Left lung (tissue), 10 donors: ENCODE data around the gene IGSF9. TPM values are rescaled to one million over a fixed set of nuclear protein-coding genes. Genes with fewer than 3 reads are reported as not detected.

Experiments
- ATAC-seq: fragments of 200-7000 bp; cut with Tn5 transposase; one replicate; pipeline ENCODE4 v1.9.1; 2020; ENCODE audit warnings: moderate library complexity
- DNase-seq, 4 donors: peaks; one replicate each; pipeline ENCODE4 v3.0.0-alpha.2; 2013 to 2020
- H3K27ac ChIP-seq, 2 donors: fragments of 200-600 bp; sonication (generic) in 1 of 2; one replicate each; pipeline versions ENCODE4 v1.5.0 to v1.8.0; 2020 to 2021
- H3K27me3 ChIP-seq, 2 donors: fragments of 200-600 bp; sonication (generic) in 1 of 2; one replicate each; pipeline versions ENCODE4 v1.5.0 to v1.8.0; 2020 to 2021
- H3K36me3 ChIP-seq, 2 donors: fragments of 200-600 bp; sonication (generic) in 1 of 2; one replicate each; pipeline versions ENCODE4 v1.5.0 to v1.8.0; 2020 to 2021
- H3K4me1 ChIP-seq, 2 donors: fragments of 200-600 bp; one replicate each; pipeline ENCODE4 v1.8.0; 2021
- H3K4me3 ChIP-seq, 2 donors: fragments of 200-600 bp; sonication (generic) in 1 of 2; one replicate each; pipeline versions ENCODE4 v1.5.0 to v1.8.0; 2020 to 2021; ENCODE audit warnings: mild to moderate bottlenecking in 1 of 2
- H3K9me3 ChIP-seq, 2 donors: fragments of 200-600 bp; sonication (generic) in 1 of 2; one replicate each; pipeline versions ENCODE4 v1.5.0 to v1.8.0; 2020 to 2021
- CTCF ChIP-seq, 2 donors: fragments of 200-600 bp; sonication (generic) in 1 of 2; IDR thresholded peaks; one replicate each; pipeline versions ENCODE4 v1.5.0 to v1.8.0; 2021; ENCODE audit warnings: antibody characterized with exemption in 2 of 2
- intact Hi-C, 2 donors: fragments of 100-400 bp; cut with DNase I; formaldehyde crosslinking; loops; one replicate each; pipeline versions ENCODE4 v1.11.2 to v1.14.2; 2022
- polyA plus RNA-seq, 6 donors: library from polyadenylated mRNA; unstranded; fragments of 120-200 nt; gene quantifications; one replicate each; pipeline ENCODE4 v1.2.1, GENCODE V29; 2013; ENCODE audit not compliant: insufficient read length in 6 of 6
- total RNA-seq, 2 donors: library from RNA; stranded (reverse); fragmentation: NEBNext Ultra II Directional; extraction: Animal tissue kit (Norgen Biotek cat#: 25700); gene quantifications; one replicate each; pipeline ENCODE4 v1.2.1, GENCODE V29; 2021
- donor health status: DM: no; HTN: yes; CAD: no.
- donor health status: DM: no; HTN: no; CAD: no.

The IGSF9 gene
- total and polyA plus RNA-seq, 8 donors, result 2.8 to 16.9 (median 13.6) TPM

GRCh38 chr1:159986531-159986930, 41.1 kb upstream of the IGSF9 start:
- peaks cover 0 to 14% of the 10 kb centered on the region in 2 donors for H3K27me3 ChIP-seq
- no peaks in the 10 kb centered on the region for H3K36me3 ChIP-seq
- intact Hi-C loops, result no loop called here
- H3K4me3 ChIP-seq, result no peak overlapping the region
- DNase-seq (no peak), ATAC-seq (no peak)
- no peaks in the 10 kb centered on the region for H3K4me1 ChIP-seq
- H3K9me3 ChIP-seq, result no peaks in the 10 kb centered on the region
- TF ChIP-seq CTCF (IDR thresholded peaks at IDR 0.05), result no peak
- no peak overlapping the region for H3K27ac ChIP-seq

GRCh38 chr1:159986093-159986492, 40.7 kb upstream of the IGSF9 start:
- H3K27me3 ChIP-seq, result peaks cover 0 to 14% of the 10 kb centered on the region in 2 donors
- no peak for DNase-seq
- intact Hi-C loops, result no loop called here
- no peak overlapping the region for H3K4me3 ChIP-seq
- TF ChIP-seq CTCF (IDR thresholded peaks at IDR 0.05), result no peak
- H3K27ac ChIP-seq, result no peak overlapping the region
- no peaks in the 10 kb centered on the region for H3K4me1 ChIP-seq
- ATAC-seq, result no peak
- H3K9me3 ChIP-seq, result no peaks in the 10 kb centered on the region
- H3K36me3 ChIP-seq, result no peaks in the 10 kb centered on the region

GRCh38 chr1:159985473-159985872, 40.1 kb upstream of the IGSF9 start:
- no peaks in the 10 kb centered on the region for H3K9me3 ChIP-seq

GRCh38 chr1:159983681-159984080, 38.3 kb upstream of the IGSF9 start:
- no peak for ATAC-seq

More at GRCh38 chr1:159985473-159985872, 40.1 kb upstream of the IGSF9 start:
- intact Hi-C loops, result no loop called here
- no peaks in the 10 kb centered on the region for H3K36me3 ChIP-seq
- DNase-seq, result no peak
- H3K27me3 ChIP-seq, result peaks cover 0 to 14% of the 10 kb centered on the region in 2 donors
- no peaks in the 10 kb centered on the region for H3K4me1 ChIP-seq
- ATAC-seq, result no peak
- no peak for TF ChIP-seq CTCF (IDR thresholded peaks at IDR 0.05)
- H3K4me3 ChIP-seq, result no peak overlapping the region
- no peak overlapping the region for H3K27ac ChIP-seq

GRCh38 chr1:159982280-159982679, 36.9 kb upstream of the IGSF9 start:
- Histone ChIP-seq H3K4me1 (no peaks in the 10 kb centered on the region), H3K27me3 (peaks cover 0 to 13% of the 10 kb centered on the region in 2 donors), H3K27ac (no peak overlapping the region), H3K36me3 (no peaks in the 10 kb centered on the region), H3K4me3 (no peak overlapping the region), H3K9me3 (no peaks in the 10 kb centered on the region)
- no peak for ATAC-seq
- intact Hi-C loops, result no loop called here
- no peak for TF ChIP-seq CTCF (IDR thresholded peaks at IDR 0.05)
- DNase-seq, result no peak

More at GRCh38 chr1:159983681-159984080, 38.3 kb upstream of the IGSF9 start:
- Histone ChIP-seq H3K4me3 (no peak overlapping the region), H3K9me3 (no peaks in the 10 kb centered on the region), H3K27ac (no peak overlapping the region), H3K4me1 (no peaks in the 10 kb centered on the region), H3K27me3 (peaks cover 0 to 7% of the 10 kb centered on the region in 2 donors), H3K36me3 (no peaks in the 10 kb centered on the region)
- TF ChIP-seq CTCF (IDR thresholded peaks at IDR 0.05), result no peak
- no peak for DNase-seq
- intact Hi-C loops, result no loop called here
